ENCODE results near the gene CDK5R1. TPM values are rescaled to one million over a fixed set of nuclear protein-coding genes. Genes with fewer than 3 reads are reported as not detected.

CDK5R1 gene
- total RNA-seq, 1 donor from 2014 or later: 6.1 TPM

- TF ChIP-seq CTCF (IDR thresholded peaks at IDR 0.05; ENCODE audit: unreplicated experiment): no peak
- Mint-ChIP-seq H3K4me3 (ENCODE audit: low read depth) (no peak overlapping the region), H3K36me3 (ENCODE audit: insufficient read depth) (no peaks in the 10 kb centered on the region), H3K4me1 (ENCODE audit: low read depth) (peaks cover 21% of the 10 kb centered on the region), H3K27me3 (no peaks in the 10 kb centered on the region), H3K27ac (no peak overlapping the region), H3K9me3 (ENCODE audit: low read depth) (no peaks in the 10 kb centered on the region)
- DNase-seq (ENCODE audit: low spot score, unreplicated experiment): no peak
Observed at GRCh38 chr17:32492648-32493289, 6.0 kb downstream of the CDK5R1 start.

GRCh38 chr17:32493571-32493970 lies 6.8 kb downstream of the CDK5R1 start:
- Mint-ChIP-seq H3K27ac (no peak overlapping the region), H3K36me3 (ENCODE audit: insufficient read depth) (no peaks in the 10 kb centered on the region), H3K4me3 (ENCODE audit: low read depth) (no peak overlapping the region), H3K9me3 (ENCODE audit: low read depth) (no peaks in the 10 kb centered on the region), H3K4me1 (ENCODE audit: low read depth) (peaks cover 15% of the 10 kb centered on the region), H3K27me3 (no peaks in the 10 kb centered on the region)
- no peak for DNase-seq (ENCODE audit: low spot score, unreplicated experiment)
- TF ChIP-seq CTCF (IDR thresholded peaks at IDR 0.05; ENCODE audit: unreplicated experiment): no peak

- no peak for DNase-seq (ENCODE audit: low spot score, unreplicated experiment)
- TF ChIP-seq CTCF (IDR thresholded peaks at IDR 0.05; ENCODE audit: unreplicated experiment): no peak
- Mint-ChIP-seq H3K4me1 (ENCODE audit: low read depth) (peaks cover 12% of the 10 kb centered on the region), H3K9me3 (ENCODE audit: low read depth) (no peaks in the 10 kb centered on the region), H3K27me3 (no peaks in the 10 kb centered on the region), H3K36me3 (ENCODE audit: insufficient read depth) (no peaks in the 10 kb centered on the region), H3K4me3 (ENCODE audit: low read depth) (no peak overlapping the region), H3K27ac (no peak overlapping the region)
Observed at GRCh38 chr17:32493976-32494513, 7.3 kb downstream of the CDK5R1 start.

GRCh38 chr17:32494621-32495358 lies 8.0 kb downstream of the CDK5R1 start:
- H3K27ac Mint-ChIP-seq: no peak overlapping the region
- no peaks in the 10 kb centered on the region for H3K9me3 Mint-ChIP-seq (ENCODE audit: low read depth)
- no peak for DNase-seq (ENCODE audit: low spot score, unreplicated experiment)
- H3K27me3 Mint-ChIP-seq: no peaks in the 10 kb centered on the region
- no peak for TF ChIP-seq CTCF (IDR thresholded peaks at IDR 0.05; ENCODE audit: unreplicated experiment)
- peaks cover 5% of the 10 kb centered on the region for H3K4me1 Mint-ChIP-seq (ENCODE audit: low read depth)
- no peak overlapping the region for H3K4me3 Mint-ChIP-seq (ENCODE audit: low read depth)
- no peaks in the 10 kb centered on the region for H3K36me3 Mint-ChIP-seq (ENCODE audit: insufficient read depth)

GRCh38 chr17:32495359-32496231 lies 8.8 kb downstream of the CDK5R1 start:
- no peak overlapping the region for H3K27ac Mint-ChIP-seq
- H3K4me3 Mint-ChIP-seq (ENCODE audit: low read depth): no peak overlapping the region
- no peaks in the 10 kb centered on the region for H3K9me3 Mint-ChIP-seq (ENCODE audit: low read depth)
- no peak for DNase-seq (ENCODE audit: low spot score, unreplicated experiment)
- no peak for TF ChIP-seq CTCF (IDR thresholded peaks at IDR 0.05; ENCODE audit: unreplicated experiment)
- no peaks in the 10 kb centered on the region for H3K27me3 Mint-ChIP-seq
- no peaks in the 10 kb centered on the region for H3K36me3 Mint-ChIP-seq (ENCODE audit: insufficient read depth)
- H3K4me1 Mint-ChIP-seq (ENCODE audit: low read depth): no peaks in the 10 kb centered on the region
